T follicular helper cell (primary cell): ENCODE data around the gene DYRK2.

Experiments
- DNase-seq: peaks from one replicate; pipeline ENCODE4 v3.0.0-alpha.2; 2020; ENCODE audit warnings: low read depth

The DYRK2 gene

DNA sequence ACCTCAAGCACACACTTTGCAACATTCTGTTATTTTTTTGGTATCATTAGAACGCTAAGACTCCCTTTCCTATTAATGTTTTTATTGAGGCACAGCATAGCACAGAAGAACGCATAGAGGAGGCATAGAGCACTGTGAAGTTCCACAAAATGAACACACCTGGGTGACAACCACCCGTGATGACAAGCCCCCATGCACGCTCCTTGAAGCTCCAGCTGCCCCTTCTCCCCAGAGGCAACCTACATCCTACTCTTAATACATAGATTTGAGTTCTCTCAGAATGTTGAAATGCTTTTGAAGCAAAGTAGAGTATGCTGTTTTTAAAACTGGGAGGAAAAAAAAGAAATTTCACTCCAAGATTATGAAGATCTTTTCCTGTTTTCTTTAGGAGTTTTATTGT is 55.5 kb downstream of the DYRK2 start:
- no peak for DNase-seq

DNA sequence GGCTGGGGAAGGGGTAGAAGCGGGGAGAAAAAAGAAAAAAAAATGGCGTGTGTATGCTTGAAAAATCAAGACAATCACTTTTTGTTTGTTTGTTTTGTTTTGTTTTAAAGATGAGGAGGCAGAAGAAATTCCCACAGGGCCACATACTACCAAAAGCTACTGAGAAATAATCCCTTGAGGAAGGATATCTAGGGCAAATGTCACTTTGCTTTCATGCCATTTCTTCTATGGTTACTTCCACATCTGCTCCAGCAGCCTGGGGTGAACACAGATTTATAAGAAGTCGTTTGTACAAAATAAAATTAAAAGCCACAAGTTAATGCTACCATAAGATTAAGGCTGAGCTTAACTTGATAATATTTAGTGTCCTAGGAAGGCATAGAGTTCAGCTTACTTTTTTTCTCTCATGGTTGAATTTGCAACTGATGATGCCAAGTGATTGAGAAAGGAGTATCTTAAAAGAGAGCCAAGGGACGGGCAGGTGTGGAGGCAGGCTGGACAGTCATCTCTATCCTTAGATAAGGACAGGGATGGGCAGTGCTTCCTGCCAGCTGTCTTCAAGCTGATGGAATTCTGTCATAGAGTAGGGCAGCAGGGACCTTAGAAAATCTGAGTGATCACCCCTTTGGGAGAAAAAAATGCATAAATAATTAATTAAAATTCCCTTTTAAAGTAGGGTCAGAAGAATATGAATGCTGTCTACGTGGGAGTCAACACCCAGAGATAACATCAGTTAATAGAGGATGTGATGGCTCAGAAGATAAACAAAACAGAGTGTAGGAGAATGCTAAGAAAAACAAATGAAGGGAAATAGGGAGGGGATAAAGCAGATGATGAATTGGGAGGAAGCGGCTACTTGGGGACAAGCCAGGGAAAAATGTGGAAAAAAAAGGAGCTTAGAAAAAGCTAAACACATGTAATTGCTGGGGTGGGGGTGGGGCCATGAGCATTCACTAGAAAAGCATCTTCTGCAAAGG is 57.1 kb downstream of the DYRK2 start:
- DNase-seq, result no peak

DNA sequence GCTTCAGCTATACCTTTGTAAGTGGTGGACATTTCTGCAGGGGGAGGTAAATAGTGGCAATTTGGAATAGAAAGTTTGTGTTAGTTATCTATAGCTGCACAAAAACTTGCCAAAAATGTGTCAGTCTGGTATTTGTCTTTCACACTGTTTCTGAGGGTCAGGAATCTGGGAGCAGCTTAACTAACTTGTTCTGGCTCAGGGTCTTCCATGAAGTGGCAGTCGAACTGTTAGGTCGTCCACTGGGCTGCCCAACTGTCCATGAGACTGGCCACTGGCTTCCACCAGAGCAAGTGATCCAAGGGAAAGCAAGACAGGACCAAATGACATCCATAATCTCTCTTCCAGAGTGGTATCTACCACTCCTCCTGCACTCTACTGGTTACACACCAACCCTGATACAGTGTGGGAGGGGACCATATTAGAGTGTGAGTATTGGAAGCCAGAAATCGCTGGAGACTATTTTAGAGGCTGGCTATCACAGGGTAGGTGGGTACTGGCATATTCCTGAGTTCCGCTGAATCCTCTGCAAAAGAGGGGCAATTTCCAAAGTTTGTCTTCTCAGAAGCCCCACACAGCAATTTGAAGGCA is 60.9 kb downstream of the DYRK2 start:
- DNase-seq, result no peak

DNA sequence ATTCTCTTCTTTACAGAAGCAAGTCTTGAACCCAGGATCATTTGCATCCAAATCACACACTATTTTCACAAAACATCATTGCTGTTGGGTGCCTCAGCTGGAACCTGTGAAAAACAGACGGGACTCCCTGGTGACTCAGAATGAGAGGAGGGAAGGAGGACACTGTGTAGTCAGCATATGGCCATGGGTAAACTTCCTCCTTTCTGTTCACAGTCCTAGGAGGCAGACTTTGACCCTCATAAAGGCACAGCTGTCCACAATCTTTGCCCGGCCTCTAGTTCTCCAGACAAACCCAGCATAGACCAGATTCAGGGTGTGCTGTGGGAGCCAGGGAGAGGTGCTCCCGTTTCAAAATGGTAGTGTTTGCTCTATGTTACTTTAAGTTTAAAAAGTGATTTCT is 62.0 kb downstream of the DYRK2 start:
- no peak for DNase-seq

DNA sequence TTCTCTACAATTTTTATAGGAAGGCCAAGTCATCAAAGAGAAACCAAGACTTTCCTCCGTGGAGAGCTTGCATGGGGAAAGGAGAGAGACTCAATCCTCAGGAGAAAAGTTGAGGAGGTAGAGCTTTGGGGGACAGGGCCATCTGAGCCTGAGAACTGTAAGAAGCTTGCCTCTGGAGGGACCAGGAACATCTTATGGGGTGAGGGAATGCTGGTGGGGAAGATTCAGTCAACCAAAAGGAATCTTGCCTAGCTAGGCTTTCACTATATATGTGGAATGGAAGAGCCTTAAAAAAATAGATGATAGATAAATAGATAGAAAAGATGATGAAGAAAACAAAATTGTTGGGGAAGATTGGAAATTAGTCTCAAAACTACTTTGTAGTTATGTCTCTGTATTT is 63.5 kb downstream of the DYRK2 start:
- no peak for DNase-seq

DNA sequence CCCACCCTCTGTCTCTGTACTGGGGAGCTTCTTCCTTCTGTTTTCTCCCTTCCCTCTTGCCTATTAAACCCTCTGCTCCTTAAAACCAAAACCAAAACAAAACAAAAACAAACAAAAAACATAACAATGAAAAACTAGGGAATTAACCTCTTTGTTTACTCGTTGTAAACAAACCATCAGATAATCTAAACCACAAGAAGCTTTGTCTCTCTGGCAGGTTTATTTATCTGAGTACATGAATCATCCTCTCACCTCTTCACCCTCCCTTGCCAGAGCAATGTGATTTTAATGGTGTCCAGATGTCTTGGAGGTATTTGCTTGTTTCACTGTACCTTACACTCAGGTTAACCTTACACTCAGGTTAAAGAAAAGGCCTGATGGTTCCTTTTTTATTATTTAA is 66.1 kb downstream of the DYRK2 start:
- no peak for DNase-seq
